ENCODE measurements around the gene LLPH.

- no peak for TF ChIP-seq CTCF (IDR thresholded peaks at IDR 0.05 in 2 of 3, conservative IDR thresholded peaks at IDR 0.05 in 1 of 3; ENCODE audit: borderline replicate concordance in 1 of 3, insufficient read depth in 1 of 3, low read depth in 2 of 3, low read length in 2 of 3)
- TF ChIP-seq MAX (IDR thresholded peaks at IDR 0.05): no peak
- TF ChIP-seq YY1 (IDR thresholded peaks at IDR 0.05; ENCODE audit: extremely low read depth, insufficient replicate concordance, low read depth, low read length): no peak
- TF ChIP-seq JUND (IDR thresholded peaks at IDR 0.05): no peak
- no peak for TF ChIP-seq SP1 (IDR thresholded peaks at IDR 0.05; ENCODE audit: low read depth)
- TF ChIP-seq POLR2A (IDR thresholded peaks at IDR 0.05; ENCODE audit: borderline replicate concordance, extremely low read depth, insufficient read depth, insufficient read length): no peak
- no peak for TF ChIP-seq EZH2phosphoT487 (IDR thresholded peaks at IDR 0.05; ENCODE audit: borderline replicate concordance)
- TF ChIP-seq RAD21 (IDR thresholded peaks at IDR 0.05; ENCODE audit: low read depth): no peak
These were observed 15.4 kb downstream of the LLPH start for GRCh38 chr12:66115071-66115600.

Data from HCT116 (cell line).